Right lobe of liver (tissue), 4 donors: ENCODE data around the gene HSF4.

Experiments
- POLR2A ChIP-seq: fragments of 450-650 bp; IDR thresholded peaks from one replicate; pipeline ENCODE4 v1.6.1; 2017; ENCODE audit warnings: antibody characterized with exemption, mild to moderate bottlenecking
- TF ChIP-seq, protein P1 (sequence below), 4 donors: fragments of 200-600 bp in 3 of 4; fragments of 450-650 bp in 1 of 4; IDR thresholded peaks; one replicate each; pipeline versions ENCODE4 v1.5.1 to v1.8.0; 2016 to 2022; ENCODE audit warnings: antibody characterized with exemption in 4 of 4, mild to moderate bottlenecking in 2 of 4
- donor health status: DM: no; HTN: no; CAD: no.
- donor health status: DM: no; HTN: no; CAD: no.
- donor health status: DM: no; HTN: yes; CAD: no.

DNA sequence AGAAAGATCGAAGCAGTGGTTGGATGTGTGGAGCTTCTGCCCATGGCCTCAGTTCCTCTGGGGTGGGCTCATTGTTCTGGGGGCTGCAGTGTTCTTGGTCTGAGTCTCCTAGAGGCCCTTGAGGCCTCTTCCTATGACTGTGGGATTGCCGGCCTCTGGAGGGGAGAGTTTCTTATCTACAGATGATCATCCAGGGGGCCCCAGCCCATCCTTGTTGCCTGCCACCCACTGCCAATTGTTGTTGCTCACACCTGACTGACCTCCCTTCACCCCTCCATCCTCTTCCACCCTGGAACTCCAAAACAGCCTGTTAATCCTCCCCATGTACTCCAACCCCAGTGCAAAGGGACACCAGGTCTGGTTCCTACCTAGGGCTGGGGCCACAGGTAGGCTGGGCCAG lies 19.6 kb upstream of the HSF4 start:
- no peak for TF ChIP-seq POLR2A
- TF ChIP-seq, protein P1, sequence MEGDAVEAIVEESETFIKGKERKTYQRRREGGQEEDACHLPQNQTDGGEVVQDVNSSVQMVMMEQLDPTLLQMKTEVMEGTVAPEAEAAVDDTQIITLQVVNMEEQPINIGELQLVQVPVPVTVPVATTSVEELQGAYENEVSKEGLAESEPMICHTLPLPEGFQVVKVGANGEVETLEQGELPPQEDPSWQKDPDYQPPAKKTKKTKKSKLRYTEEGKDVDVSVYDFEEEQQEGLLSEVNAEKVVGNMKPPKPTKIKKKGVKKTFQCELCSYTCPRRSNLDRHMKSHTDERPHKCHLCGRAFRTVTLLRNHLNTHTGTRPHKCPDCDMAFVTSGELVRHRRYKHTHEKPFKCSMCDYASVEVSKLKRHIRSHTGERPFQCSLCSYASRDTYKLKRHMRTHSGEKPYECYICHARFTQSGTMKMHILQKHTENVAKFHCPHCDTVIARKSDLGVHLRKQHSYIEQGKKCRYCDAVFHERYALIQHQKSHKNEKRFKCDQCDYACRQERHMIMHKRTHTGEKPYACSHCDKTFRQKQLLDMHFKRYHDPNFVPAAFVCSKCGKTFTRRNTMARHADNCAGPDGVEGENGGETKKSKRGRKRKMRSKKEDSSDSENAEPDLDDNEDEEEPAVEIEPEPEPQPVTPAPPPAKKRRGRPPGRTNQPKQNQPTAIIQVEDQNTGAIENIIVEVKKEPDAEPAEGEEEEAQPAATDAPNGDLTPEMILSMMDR (IDR thresholded peaks at IDR 0.05), result no peak
